H1 (cell line): ENCODE results near the gene ANKS1B. TPM values are rescaled to one million over a fixed set of nuclear protein-coding genes. Genes with fewer than 3 reads are reported as not detected.

Experiments
- CTCF ChIA-PET: fragments of 300-600 bp; sonication (Branson Sonifier 250); formaldehyde crosslinking; loops from one replicate; lab custom pipeline; 2021; ENCODE audit not compliant: partially characterized antibody; lab: Charles Lee
- POLR2A ChIA-PET: fragments of 300-600 bp; sonication (Branson Sonifier 250); formaldehyde crosslinking; loops from one replicate; lab custom pipeline; 2021; ENCODE audit warnings: inconsistent platforms; ENCODE audit not compliant: partially characterized antibody; lab: Charles Lee
- DNase-seq, 2 experiments: peaks; one replicate each; pipeline versions ENCODE4 v3.0.0 to v3.0.0-alpha.2; 2010 to 2022; ENCODE audit warnings: low spot score in 2 of 2, low read depth in 1 of 2, mixed read lengths in 1 of 2
- FAIRE-seq: peaks from 2 replicates; lab custom pipeline; 2011; peaks lifted over from hg19 to GRCh38; lab: Jason Lieb, UNC
- H2AFZ ChIP-seq: 2 replicates; pipeline ENCODE4 v1.8.1; 2012; ENCODE audit warnings: low read length, inconsistent platforms
- H2AK5ac ChIP-seq: 2 replicates; pipeline ENCODE4 v1.6.1; 2013; ENCODE audit warnings: low read depth, low read length
- H2BK120ac ChIP-seq: replicated peaks from 2 replicates; pipeline ENCODE3; 2013; ENCODE audit warnings: low read depth, low read length, inconsistent platforms
- H2BK12ac ChIP-seq: 2 replicates; pipeline ENCODE4 v1.6.1; 2013; ENCODE audit warnings: low read depth, low read length
- H2BK15ac ChIP-seq: 2 replicates; pipeline ENCODE4 v1.6.1; 2013; ENCODE audit warnings: low read length
- H2BK20ac ChIP-seq: 2 replicates; pipeline ENCODE4 v1.6.1; 2013; ENCODE audit warnings: low read length
- H2BK5ac ChIP-seq: 2 replicates; pipeline ENCODE4 v1.6.1; 2013; ENCODE audit warnings: low read depth, low read length
- H3K14ac ChIP-seq: 2 replicates; pipeline ENCODE4 v1.6.1; 2013; ENCODE audit warnings: inconsistent platforms; ENCODE audit not compliant: insufficient read length
- H3K18ac ChIP-seq: 2 replicates; pipeline ENCODE4 v1.6.1; 2013; ENCODE audit warnings: low read length; ENCODE audit errors: extremely low read depth
- H3K23ac ChIP-seq: 2 replicates; pipeline ENCODE4 v1.6.1; 2013; ENCODE audit warnings: inconsistent platforms; ENCODE audit not compliant: insufficient read length
- H3K23me2 ChIP-seq: 2 replicates; pipeline ENCODE4 v1.6.1; 2013; ENCODE audit warnings: low read depth, low read length
- H3K27ac ChIP-seq: 2 replicates; pipeline ENCODE4 v1.6.1; 2011; ENCODE audit warnings: low read depth, low read length, inconsistent platforms
- H3K27me3 ChIP-seq, 4 experiments: replicated peaks in 1 of 4; 1 replicate in 1 of 4; 2 replicates in 3 of 4; pipeline versions ENCODE4 v1.6.1 to v1.8.1; 2011 to 2013; ENCODE audit warnings: low read length in 3 of 4, mild to moderate bottlenecking in 3 of 4, inconsistent platforms in 2 of 4, mixed read lengths in 2 of 4, moderate library complexity in 1 of 4; ENCODE audit not compliant: control insufficient read depth in 3 of 4, insufficient read depth in 3 of 4; ENCODE audit errors: extremely low read depth in 1 of 4
- H3K36me3 ChIP-seq, 4 experiments: 2 replicates each; pipeline versions ENCODE4 v1.6.1 to v1.8.1; 2011 to 2013; ENCODE audit warnings: mild to moderate bottlenecking in 4 of 4, low read length in 3 of 4, moderate library complexity in 2 of 4, control low read depth in 1 of 4, inconsistent platforms in 1 of 4; ENCODE audit not compliant: insufficient read depth in 4 of 4, control insufficient read depth in 2 of 4
- H3K4ac ChIP-seq: replicated peaks from 2 replicates; pipeline ENCODE3; 2013; ENCODE audit warnings: low read length, low read depth, mixed read lengths, inconsistent platforms; ENCODE audit not compliant: insufficient read length
- H3K4me1 ChIP-seq, 4 experiments: replicated peaks in 1 of 4; 1 replicate in 1 of 4; 2 replicates in 3 of 4; pipeline versions ENCODE4 v1.6.1 to v1.8.1; 2011 to 2013; ENCODE audit warnings: low read length in 3 of 4, inconsistent platforms in 2 of 4, mixed read lengths in 1 of 4; ENCODE audit not compliant: insufficient read depth in 4 of 4, control insufficient read depth in 3 of 4
- H3K4me2 ChIP-seq, 2 experiments: 2 replicates each; pipeline versions ENCODE4 v1.6.1 to v1.8.1; 2011 to 2013; ENCODE audit warnings: low read depth in 2 of 2, low read length in 2 of 2, control low read depth in 1 of 2, inconsistent platforms in 1 of 2, mild to moderate bottlenecking in 1 of 2; ENCODE audit not compliant: insufficient read depth in 1 of 2
- H3K4me3 ChIP-seq, 4 experiments: fragments of 200-600, 300-600 bp in 1 of 4; sonication (generic), shearing (Covaris generic), sonication (Bioruptor Twin) in 1 of 4; 2 replicates each; pipeline versions ENCODE4 v1.5.1 to v1.8.1; 2011 to 2016; ENCODE audit warnings: low read length in 4 of 4, low read depth in 3 of 4, control low read depth in 2 of 4, inconsistent platforms in 2 of 4, mild to moderate bottlenecking in 2 of 4, mixed read lengths in 1 of 4, moderate library complexity in 1 of 4; ENCODE audit not compliant: insufficient read depth in 2 of 4; ENCODE audit errors: extremely low read depth in 1 of 4
- H3K56ac ChIP-seq: replicated peaks from 2 replicates; pipeline ENCODE3; 2013; ENCODE audit warnings: low read depth, mild to moderate bottlenecking, mixed read lengths, low read length, inconsistent platforms; ENCODE audit not compliant: insufficient read length
- H3K79me1 ChIP-seq: 2 replicates; pipeline ENCODE4 v1.6.1; 2013; ENCODE audit warnings: low read depth, low read length, control low read depth
- H3K79me2 ChIP-seq, 2 experiments: 2 replicates each; pipeline versions ENCODE4 v1.6.1 to v1.8.1; 2012 to 2013; ENCODE audit warnings: low read length in 2 of 2, mild to moderate bottlenecking in 2 of 2, inconsistent platforms in 1 of 2; ENCODE audit not compliant: insufficient read depth in 2 of 2, control insufficient read depth in 1 of 2
- H3K9ac ChIP-seq, 4 experiments: replicated peaks in 1 of 4; 1 replicate in 1 of 4; 2 replicates in 3 of 4; pipeline versions ENCODE4 v1.6.1 to v1.8.1; 2011 to 2013; ENCODE audit warnings: low read depth in 3 of 4, low read length in 3 of 4, control low read depth in 2 of 4, mild to moderate bottlenecking in 2 of 4, moderate library complexity in 2 of 4, inconsistent platforms in 1 of 4; ENCODE audit errors: extremely low read depth in 1 of 4
- H3K9me3 ChIP-seq, 2 experiments: 2 replicates each; pipeline versions ENCODE4 v1.6.1 to v1.8.1; 2012 to 2013; ENCODE audit warnings: mild to moderate bottlenecking in 2 of 2, moderate library complexity in 2 of 2, control low read depth in 1 of 2, inconsistent platforms in 1 of 2, low read depth in 1 of 2, low read length in 1 of 2, mixed read lengths in 1 of 2; ENCODE audit not compliant: insufficient read depth in 2 of 2
- H4K20me1 ChIP-seq, 2 experiments: replicated peaks in 1 of 2; 2 replicates each; pipeline versions ENCODE3 to v1.8.1; 2011 to 2013; ENCODE audit warnings: inconsistent platforms in 2 of 2, low read length in 2 of 2, mild to moderate bottlenecking in 1 of 2; ENCODE audit not compliant: insufficient read depth in 2 of 2, control insufficient read depth in 1 of 2
- H4K5ac ChIP-seq: 2 replicates; pipeline ENCODE4 v1.6.1; 2013; ENCODE audit warnings: low read length, low read depth, mixed read lengths, inconsistent platforms; ENCODE audit not compliant: insufficient read length
- H4K8ac ChIP-seq: 2 replicates; pipeline ENCODE4 v1.8.0; 2013; ENCODE audit warnings: mild to moderate bottlenecking, moderate library complexity, low read length, inconsistent platforms; ENCODE audit not compliant: insufficient read depth; ENCODE audit errors: extremely low read depth
- H4K91ac ChIP-seq: replicated peaks from 2 replicates; pipeline ENCODE3; 2013; ENCODE audit warnings: low read length, mixed read lengths, inconsistent platforms; ENCODE audit not compliant: insufficient read length
- BACH1 ChIP-seq: IDR thresholded peaks from 2 replicates; pipeline ENCODE4 v1.6.1; 2012; ENCODE audit warnings: low read length, improper control_type of control experiment
- HDAC6 ChIP-seq: IDR thresholded peaks from one replicate; pipeline ENCODE4 v1.7.1; 2012; ENCODE audit warnings: low read depth, mild to moderate bottlenecking, inconsistent platforms, low read length, moderate library complexity
- JUND ChIP-seq: IDR thresholded peaks from 2 replicates; pipeline ENCODE4 v1.6.1; 2011; ENCODE audit warnings: mild to moderate bottlenecking, improper control_type of control experiment, low read length
- KDM5A ChIP-seq: fragments of 200-600 bp; IDR thresholded peaks from 2 replicates; pipeline ENCODE4 v1.7.1; 2012; ENCODE audit warnings: mild to moderate bottlenecking, low read length, inconsistent platforms, mixed read lengths
- MAFK ChIP-seq: IDR thresholded peaks from 2 replicates; pipeline ENCODE4 v1.6.1; 2012; ENCODE audit warnings: low read depth, mild to moderate bottlenecking, improper control_type of control experiment, low read length
- TEAD4 ChIP-seq: IDR thresholded peaks from 2 replicates; pipeline ENCODE4 v1.6.1; 2012; ENCODE audit warnings: low read depth, low read length, inconsistent platforms, mixed read lengths
- YY1 ChIP-seq: IDR thresholded peaks from 2 replicates; pipeline ENCODE4 v1.6.1; 2011; ENCODE audit warnings: low read depth, mild to moderate bottlenecking, low read length
- WGBS, 2 experiments: shearing (Covaris generic) in 1 of 2; methylation state at CpG; one replicate each; pipeline versions ENCODE4 v1.1.6 to v1.1.7; 2013 to 2015; ENCODE audit warnings: low lambda C conversion rate in 2 of 2, mixed read lengths in 2 of 2, inconsistent platforms in 1 of 2, low coverage in 1 of 2, missing lambda C conversion rate in 1 of 2; ENCODE audit not compliant: insufficient replicate concordance in 2 of 2, insufficient coverage in 1 of 2, insufficient read length in 1 of 2; ENCODE audit errors: extremely low coverage in 1 of 2, missing lambda C conversion rate in 1 of 2; 5-methylcytosine and 5-hydroxymethylcytosine counted together
- polyA plus RNA-seq, 7 experiments: library from polyadenylated mRNA; depleted of rRNA in 3 of 7; stranded (reverse) in 5 of 7; unstranded in 2 of 7; fragments of >200 nt in 5 of 7; fragments of 200-250 nt in 2 of 7; gene quantifications; 1 replicate in 5 of 7; 2 replicates in 1 of 7; 4 replicates in 1 of 7; pipeline versions ENCODE4 v1.2.1 to v1.2.3, GENCODE V29; 2011 to 2013; ENCODE audit warnings: missing spikeins in 2 of 7, mixed read lengths in 2 of 7
- total RNA-seq: library from RNA; stranded (reverse); fragmentation: NEBNext Ultra II Directional; extraction: Animal tissue kit (Norgen Biotek cat#: 25700); gene quantifications from 2 replicates; pipeline ENCODE4 v1.2.1, GENCODE V29; 2021

ANKS1B gene
- total and polyA plus RNA-seq, 2 of the 8 experiments (the other 6 are each of a cell fraction or from before 2014, with no cell fraction given): 2.7 to 6.1 TPM

- H3K9me3 ChIP-seq: no peaks in the 10 kb centered on the region
- WGBS, 2 experiments: 92% methylated on average over 7 of the region's 7 CpGs; no CpG with 5 or more reads in 1 of the 2 experiments
- H3K18ac ChIP-seq: no peak overlapping the region
- no peak overlapping the region for H3K4ac ChIP-seq
- no peaks in the 10 kb centered on the region for H3K36me3 ChIP-seq
- H3K79me1 ChIP-seq: no peaks in the 10 kb centered on the region
- H2BK12ac ChIP-seq: no peak overlapping the region
- no peak overlapping the region for H3K14ac ChIP-seq
- H2BK5ac ChIP-seq: no peak overlapping the region
- H3K23me2 ChIP-seq: no peaks in the 10 kb centered on the region
- H3K9ac ChIP-seq: no peak overlapping the region
- no peak for DNase-seq
- no peak overlapping the region for H2BK15ac ChIP-seq
- no peaks in the 10 kb centered on the region; a peak in 1 of 7 replicates for H3K27me3 ChIP-seq
- no peak overlapping the region for H2BK120ac ChIP-seq
- H2AFZ ChIP-seq: no peak overlapping the region
- H2AK5ac ChIP-seq: peak overlapping the region; percentile 24; the same call in 1 of the 2 replicates
- no peak for FAIRE-seq
- no peaks in the 10 kb centered on the region for H3K4me1 ChIP-seq
- H4K91ac ChIP-seq: no peak overlapping the region
- H3K23ac ChIP-seq: no peak overlapping the region
- no peak overlapping the region for H3K27ac ChIP-seq
- ChIA-PET POLR2A (no interaction called here), CTCF (interaction anchor here (0.9 kb wide), 1 partner anchor 11 kb away, joined by 3 read pairs; no protein-coding TSS in a partner anchor)
- H4K8ac ChIP-seq: no peak overlapping the region
- no peak overlapping the region for H2BK20ac ChIP-seq
- no peak overlapping the region for H4K5ac ChIP-seq
- H3K4me2 ChIP-seq: no peak overlapping the region
- H3K56ac ChIP-seq: no peak overlapping the region
- no peak overlapping the region for H3K4me3 ChIP-seq
- H3K79me2 ChIP-seq: no peaks in the 10 kb centered on the region
- H4K20me1 ChIP-seq: no peaks in the 10 kb centered on the region
- no peak for TF ChIP-seq TEAD4
- TF ChIP-seq HDAC6: no peak
- TF ChIP-seq BACH1: no peak
- no peak for TF ChIP-seq YY1
- no peak for TF ChIP-seq KDM5A
- no peak for TF ChIP-seq JUND
- no peak for TF ChIP-seq MAFK
These were observed 426.6 kb downstream of the ANKS1B start for GRCh38 chr12:99558109-99558508.
